Measurements from ENCODE around the gene TMEM109. TPM values are rescaled to one million over a fixed set of nuclear protein-coding genes. Genes with fewer than 3 reads are reported as not detected.

TMEM109 gene
- total and polyA plus RNA-seq, 9 of the 15 experiments (the other 6 are each of a cell fraction or from before 2014, with no cell fraction given): 9.2 to 71.3 (median 30.5) TPM

DNA sequence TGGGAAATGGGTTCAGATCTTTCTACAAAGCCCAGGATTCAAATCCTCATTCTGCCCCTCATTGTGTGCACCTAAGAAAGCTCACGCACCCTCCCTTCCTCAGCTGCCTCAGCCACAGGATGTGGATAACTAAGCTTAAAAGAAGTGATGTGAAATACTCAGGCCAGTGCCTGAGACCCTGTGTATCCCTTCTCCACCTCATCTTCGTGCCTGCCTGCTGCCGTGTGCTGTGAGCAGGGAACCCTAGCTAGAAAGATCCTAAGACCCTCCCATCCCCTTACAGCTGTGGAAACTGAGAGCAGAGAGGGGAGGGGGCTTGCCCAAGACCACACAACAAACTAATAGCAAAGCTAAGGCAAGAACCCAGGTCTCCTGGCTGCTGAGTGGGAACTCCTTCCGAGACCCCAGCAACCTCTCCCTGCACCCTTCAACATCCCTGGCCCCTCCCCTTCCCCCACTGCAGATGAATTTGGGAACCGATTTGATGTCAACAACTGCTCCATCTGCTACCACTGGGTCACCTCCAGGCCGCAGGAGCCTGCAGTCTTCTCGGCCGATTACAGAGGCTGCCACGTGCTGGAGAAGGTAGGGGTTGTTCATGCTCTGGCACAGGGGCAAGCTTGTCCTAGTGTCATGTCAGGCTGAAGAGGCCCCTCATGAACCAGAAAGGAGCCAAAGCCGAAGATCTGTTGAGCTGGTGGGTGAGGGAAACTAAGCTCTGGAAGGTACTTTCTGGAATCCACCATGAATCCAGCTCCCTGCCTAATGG, 45.1 kb upstream of the TMEM109 start (continued):
- TF ChIP-seq, protein P1, sequence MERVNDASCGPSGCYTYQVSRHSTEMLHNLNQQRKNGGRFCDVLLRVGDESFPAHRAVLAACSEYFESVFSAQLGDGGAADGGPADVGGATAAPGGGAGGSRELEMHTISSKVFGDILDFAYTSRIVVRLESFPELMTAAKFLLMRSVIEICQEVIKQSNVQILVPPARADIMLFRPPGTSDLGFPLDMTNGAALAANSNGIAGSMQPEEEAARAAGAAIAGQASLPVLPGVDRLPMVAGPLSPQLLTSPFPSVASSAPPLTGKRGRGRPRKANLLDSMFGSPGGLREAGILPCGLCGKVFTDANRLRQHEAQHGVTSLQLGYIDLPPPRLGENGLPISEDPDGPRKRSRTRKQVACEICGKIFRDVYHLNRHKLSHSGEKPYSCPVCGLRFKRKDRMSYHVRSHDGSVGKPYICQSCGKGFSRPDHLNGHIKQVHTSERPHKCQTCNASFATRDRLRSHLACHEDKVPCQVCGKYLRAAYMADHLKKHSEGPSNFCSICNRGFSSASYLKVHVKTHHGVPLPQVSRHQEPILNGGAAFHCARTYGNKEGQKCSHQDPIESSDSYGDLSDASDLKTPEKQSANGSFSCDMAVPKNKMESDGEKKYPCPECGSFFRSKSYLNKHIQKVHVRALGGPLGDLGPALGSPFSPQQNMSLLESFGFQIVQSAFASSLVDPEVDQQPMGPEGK (CRISPR knock-in tag; IDR thresholded peaks at IDR 0.05; ENCODE audit: borderline replicate concordance): no peak
- TF ChIP-seq, protein P2, sequence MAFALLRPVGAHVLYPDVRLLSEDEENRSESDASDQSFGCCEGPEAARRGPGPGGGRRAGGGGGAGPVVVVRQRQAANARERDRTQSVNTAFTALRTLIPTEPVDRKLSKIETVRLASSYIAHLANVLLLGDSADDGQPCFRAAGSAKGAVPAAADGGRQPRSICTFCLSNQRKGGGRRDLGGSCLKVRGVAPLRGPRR (CRISPR knock-in tag; IDR thresholded peaks at IDR 0.05): no peak
- TF ChIP-seq NCOR1 (IDR thresholded peaks at IDR 0.05) (no peak), HNRNPLL (IDR thresholded peaks at IDR 0.05; ENCODE audit: low read depth, low read length, poor library complexity, severe bottlenecking) (no peak), ZEB2 (IDR thresholded peaks at IDR 0.05) (no peak), HDAC1 (IDR thresholded peaks at IDR 0.05) (no peak), ZKSCAN3 (CRISPR knock-in tag; IDR thresholded peaks at IDR 0.05) (no peak)
- TF ChIP-seq, protein P3, sequence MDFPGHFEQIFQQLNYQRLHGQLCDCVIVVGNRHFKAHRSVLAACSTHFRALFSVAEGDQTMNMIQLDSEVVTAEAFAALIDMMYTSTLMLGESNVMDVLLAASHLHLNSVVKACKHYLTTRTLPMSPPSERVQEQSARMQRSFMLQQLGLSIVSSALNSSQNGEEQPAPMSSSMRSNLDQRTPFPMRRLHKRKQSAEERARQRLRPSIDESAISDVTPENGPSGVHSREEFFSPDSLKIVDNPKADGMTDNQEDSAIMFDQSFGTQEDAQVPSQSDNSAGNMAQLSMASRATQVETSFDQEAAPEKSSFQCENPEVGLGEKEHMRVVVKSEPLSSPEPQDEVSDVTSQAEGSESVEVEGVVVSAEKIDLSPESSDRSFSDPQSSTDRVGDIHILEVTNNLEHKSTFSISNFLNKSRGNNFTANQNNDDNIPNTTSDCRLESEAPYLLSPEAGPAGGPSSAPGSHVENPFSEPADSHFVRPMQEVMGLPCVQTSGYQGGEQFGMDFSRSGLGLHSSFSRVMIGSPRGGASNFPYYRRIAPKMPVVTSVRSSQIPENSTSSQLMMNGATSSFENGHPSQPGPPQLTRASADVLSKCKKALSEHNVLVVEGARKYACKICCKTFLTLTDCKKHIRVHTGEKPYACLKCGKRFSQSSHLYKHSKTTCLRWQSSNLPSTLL (IDR thresholded peaks at IDR 0.05): no peak

All from K562 (cell line).